ENCODE data around the gene NSMF.

GRCh38 chr9:137478613-137478961, 19.5 kb upstream of the NSMF start:
- no peak for TF ChIP-seq CTCF (optimal IDR thresholded peaks at IDR 0.05 in 1 of 3, IDR thresholded peaks at IDR 0.05 in 1 of 3, conservative IDR thresholded peaks at IDR 0.05 in 1 of 3; ENCODE audit: extremely low read depth in 1 of 3, insufficient read depth in 2 of 3, low read length in 3 of 3)
- no peak for TF ChIP-seq EZH2 (IDR thresholded peaks at IDR 0.05; ENCODE audit: low read length)

Measured in keratinocyte (primary cell).